Daoy (cell line): ENCODE data around the gene COPG2. TPM values are rescaled to one million over a fixed set of nuclear protein-coding genes. Genes with fewer than 3 reads are reported as not detected.

Experiments used
- DNase-seq: peaks from one replicate; pipeline ENCODE4 v3.0.0-alpha.2; 2015; ENCODE audit warnings: low read depth
- total RNA-seq: library from RNA; depleted of rRNA; stranded (reverse); fragments of >200 nt; shearing (Covaris generic); gene quantifications from 2 replicates; pipeline ENCODE4 v1.2.3, GENCODE V29; 2014; rRNA removed

The COPG2 gene
- total RNA-seq, 1 experiment from 2014 or later: 57.5 TPM

DNA sequence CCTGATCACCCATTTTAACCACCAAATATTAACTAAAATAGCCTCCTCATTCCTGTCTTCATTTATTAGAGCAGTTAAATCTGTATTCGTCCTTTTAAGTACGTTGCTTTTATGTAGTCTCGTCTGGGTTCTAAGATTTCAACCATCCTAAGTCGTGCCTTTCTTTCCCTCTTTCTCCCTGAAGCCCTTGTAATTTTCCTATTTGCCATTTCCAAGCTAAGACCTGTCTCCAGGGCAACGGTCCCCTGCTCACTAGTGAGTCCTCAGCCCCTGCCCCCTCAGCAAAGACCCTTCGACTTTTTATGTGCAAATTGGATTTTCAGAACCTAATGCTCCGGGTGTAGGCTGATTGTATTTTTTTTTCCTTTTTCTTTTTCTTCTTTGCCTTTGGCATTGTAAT is 192.8 kb downstream of the COPG2 start:
- no peak for DNase-seq

DNA sequence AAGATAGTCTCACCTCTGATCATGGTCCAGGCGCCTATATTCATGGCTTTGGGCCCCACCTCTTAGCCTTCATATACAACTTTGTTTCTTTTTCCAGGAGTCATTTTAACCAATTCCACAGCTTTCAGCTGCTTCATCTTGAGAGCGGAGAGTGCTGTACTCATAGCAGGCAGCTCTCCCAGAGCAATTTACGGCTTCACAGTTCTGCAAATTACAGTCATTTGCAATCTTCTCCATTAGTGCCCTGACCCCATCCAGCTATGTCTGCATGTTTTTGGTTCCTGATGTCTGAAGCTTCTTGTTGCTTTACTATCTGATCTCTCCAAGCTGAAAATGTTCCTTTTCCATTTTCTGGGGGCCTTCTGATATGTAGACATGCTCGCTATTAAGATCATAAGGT is 194.7 kb downstream of the COPG2 start:
- no peak for DNase-seq

DNA sequence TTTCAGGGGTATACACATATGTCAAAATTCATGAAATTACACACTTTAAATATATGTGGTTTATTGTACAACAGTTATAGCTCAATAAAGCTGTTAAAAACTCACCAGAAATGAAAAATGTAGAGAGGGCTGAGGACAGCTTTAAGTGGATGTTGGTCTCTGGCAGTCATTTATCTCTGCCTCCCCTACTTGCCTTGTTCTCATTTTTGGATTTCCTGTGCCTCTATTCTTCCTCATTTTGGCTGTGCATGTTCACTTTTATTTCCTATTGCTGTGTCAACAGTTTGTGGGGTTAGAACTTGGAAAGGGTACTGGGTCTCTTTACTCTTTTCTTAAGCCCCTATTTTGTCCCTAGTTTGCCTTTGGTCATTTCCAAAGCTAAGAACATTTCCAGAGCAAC is 195.3 kb downstream of the COPG2 start:
- no peak for DNase-seq

DNA sequence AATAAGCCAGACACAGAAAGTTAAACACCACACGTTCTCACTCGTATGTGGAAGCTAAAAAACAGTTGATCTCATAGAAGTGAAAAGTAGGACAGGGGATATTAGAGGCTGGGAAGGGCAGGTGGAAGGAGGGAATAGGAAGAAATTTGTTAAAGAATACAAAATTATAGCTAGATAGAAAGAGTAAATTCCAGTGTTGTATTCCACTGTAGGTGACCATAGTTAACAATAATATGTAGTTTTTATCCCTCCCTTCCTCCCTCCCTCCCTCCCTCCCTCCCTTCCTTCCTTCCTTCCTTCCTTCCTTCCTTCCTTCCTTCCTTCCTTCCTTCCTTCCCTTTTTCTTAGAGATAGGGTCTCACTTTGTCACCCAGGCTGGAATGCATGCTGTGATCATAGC is 196.6 kb downstream of the COPG2 start:
- no peak for DNase-seq

DNA sequence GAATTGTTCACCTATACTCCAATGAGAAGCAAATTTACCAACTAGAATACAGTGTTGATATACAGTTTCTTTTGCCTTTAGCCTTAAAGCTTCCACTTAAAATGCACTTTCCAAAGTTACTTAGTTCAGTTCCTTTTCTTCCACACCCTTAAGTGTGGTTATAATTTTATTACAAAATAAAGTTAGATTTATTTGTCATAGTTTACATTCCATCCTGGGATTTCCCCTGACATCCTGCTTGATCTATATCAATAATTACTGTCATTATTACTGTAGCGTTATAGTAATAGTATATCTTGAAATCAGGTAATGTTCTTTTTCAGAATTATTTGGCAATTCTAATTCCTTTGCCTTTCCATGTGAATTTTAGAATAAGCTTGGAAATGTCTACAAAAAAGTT is 199.9 kb downstream of the COPG2 start:
- no peak for DNase-seq

DNA sequence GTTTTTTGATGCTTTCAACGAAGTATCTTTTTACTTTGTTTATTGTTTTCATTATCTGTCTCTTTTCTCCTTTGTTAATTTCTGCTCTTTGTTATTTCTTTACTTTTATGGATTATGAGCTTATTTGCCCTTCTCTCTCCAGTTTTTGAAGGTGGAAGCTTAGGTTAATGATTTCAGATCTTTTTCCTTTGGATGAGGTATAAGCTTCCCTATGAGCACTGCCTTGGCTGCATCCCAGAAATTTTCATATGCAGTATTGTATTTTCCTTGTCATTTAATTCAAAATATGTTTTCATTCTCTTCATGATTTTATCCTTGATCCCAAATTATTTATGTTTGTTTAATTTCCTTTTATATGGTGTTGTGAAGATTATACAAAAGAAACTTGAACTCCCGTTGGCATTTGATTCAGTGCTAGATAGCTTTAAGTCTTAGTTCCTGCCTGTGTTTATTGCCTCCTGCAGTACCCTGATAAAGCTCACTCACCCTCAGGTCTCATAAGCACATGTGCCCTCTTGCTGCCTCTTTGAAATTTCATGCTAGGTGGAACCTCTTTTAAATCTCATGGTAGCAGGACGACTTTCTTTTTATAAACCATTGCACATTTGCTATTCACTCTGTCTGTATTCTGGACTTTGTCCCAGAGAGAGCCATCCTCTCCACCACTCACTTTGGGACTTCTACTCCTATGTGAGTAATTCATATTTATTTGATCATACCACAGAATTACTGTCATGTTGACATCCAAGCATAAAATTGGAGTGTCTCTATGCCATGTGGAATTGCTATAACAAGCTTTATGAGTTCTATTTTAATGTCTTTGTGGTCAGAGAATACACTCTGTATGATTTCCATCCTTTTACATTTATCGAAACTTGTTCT is 204.8 kb downstream of the COPG2 start:
- DNase-seq: no peak

DNA sequence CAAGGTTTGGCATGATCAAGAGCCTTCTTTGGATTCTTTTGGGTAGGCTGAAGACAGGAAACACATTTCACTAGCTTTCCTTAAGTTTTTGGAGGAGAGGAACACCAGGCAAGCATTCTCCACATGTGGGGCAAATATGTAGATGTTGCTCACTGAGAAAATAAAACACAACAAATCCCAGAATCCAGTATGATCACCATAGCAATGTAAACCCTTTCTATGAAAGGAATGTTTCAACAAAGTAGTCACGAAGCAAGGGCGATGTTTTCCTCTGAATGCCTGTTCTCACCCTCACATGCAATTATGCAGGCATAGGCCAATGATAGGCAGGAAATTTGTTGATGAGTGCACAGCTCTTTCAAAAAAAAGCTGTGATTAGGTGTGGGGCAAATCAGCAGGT is 207.3 kb downstream of the COPG2 start:
- no peak for DNase-seq

DNA sequence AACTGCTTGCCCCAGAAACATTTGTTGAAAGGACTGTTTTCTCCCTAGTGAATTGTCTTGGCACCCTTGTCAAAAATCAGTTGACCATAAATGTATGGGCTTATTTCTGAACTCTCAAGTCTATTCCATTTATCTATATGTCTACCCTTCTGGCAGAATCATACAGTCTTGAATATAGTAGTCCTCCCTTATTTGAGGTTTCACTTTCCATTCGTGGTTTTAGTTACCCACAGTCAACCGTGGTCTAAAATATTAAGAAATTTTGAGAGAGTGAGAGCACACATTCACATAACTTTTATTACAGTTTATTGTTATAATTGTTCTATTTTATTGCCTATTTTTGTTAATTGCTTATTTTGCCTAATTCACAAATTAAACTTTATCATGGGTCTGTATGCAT is 210.3 kb downstream of the COPG2 start:
- DNase-seq: no peak

Other genes with a start within 250 kb of the COPG2 start
- 33.1 and 43.9 TPM in 2 replicates for gene CEP41, start 227.7 kb downstream of the COPG2 start, total RNA-seq
- gene MEST, start 176.7 kb downstream of the COPG2 start, total RNA-seq: 566 and 568 TPM in 2 replicates
- not detected in 2 replicates for gene TSGA13, start 17.8 kb upstream of the COPG2 start, total RNA-seq
- 0.06 and 0.86 TPM in 2 replicates for gene KLF14, start 65.5 kb upstream of the COPG2 start, total RNA-seq